Activated T-helper 1 cell treated with anti-CD3 and anti-CD28 coated beads, Interleukin-12 subunit alpha, Interleukin-12 subunit beta, Interleukin-2, Interleukin-4 antibody, amounts not matched to agents 30 ng/mL and 10 ng/mL and 1 ng/mL, durations not matched to agents 14 hours and 24 hours and 36 hours (primary cell): ENCODE measurements around the gene SPOCK3. TPM values are rescaled to one million over a fixed set of nuclear protein-coding genes. Genes with fewer than 3 reads are reported as not detected.
"Not testable (repeated sequence)": the region's sequence is repeated elsewhere in the genome, so short reads cannot be mapped to it uniquely, and the experiment has no call there.

Experiments used
- DNase-seq: peaks from one replicate; pipeline ENCODE4 v3.0.0; 2021; ENCODE audit warnings: low spot score
- H3K27ac Mint-ChIP-seq: one replicate; pipeline ENCODE4 v1.8.0; 2021; ENCODE audit warnings: mild to moderate bottlenecking, mixed read lengths
- H3K27me3 Mint-ChIP-seq: one replicate; pipeline ENCODE4 v1.8.0; 2022; ENCODE audit warnings: mild to moderate bottlenecking, moderate library complexity, mixed read lengths; ENCODE audit not compliant: insufficient read depth
- H3K36me3 Mint-ChIP-seq: one replicate; pipeline ENCODE4 v1.8.0; 2021; ENCODE audit warnings: low read depth, mixed read lengths
- H3K4me1 Mint-ChIP-seq: one replicate; pipeline ENCODE4 v1.8.0; 2021; ENCODE audit warnings: low read depth, mixed read lengths
- H3K4me3 Mint-ChIP-seq: one replicate; pipeline ENCODE4 v1.8.0; 2021; ENCODE audit warnings: mild to moderate bottlenecking, moderate library complexity, mixed read lengths
- H3K9me3 Mint-ChIP-seq: one replicate; pipeline ENCODE4 v1.8.0; 2021; ENCODE audit warnings: mixed read lengths
- intact Hi-C: fragments of 100-400 bp; cut with micrococcal nuclease; formaldehyde crosslinking; loops from one replicate; pipeline ENCODE4 v1.15.1; 2024
- total RNA-seq: library from RNA; stranded (reverse); gene quantifications from 2 replicates; pipeline ENCODE4 v1.2.3, GENCODE V29; 2022

SPOCK3 gene
- total RNA-seq, 1 donor from 2014 or later = not detected

DNA sequence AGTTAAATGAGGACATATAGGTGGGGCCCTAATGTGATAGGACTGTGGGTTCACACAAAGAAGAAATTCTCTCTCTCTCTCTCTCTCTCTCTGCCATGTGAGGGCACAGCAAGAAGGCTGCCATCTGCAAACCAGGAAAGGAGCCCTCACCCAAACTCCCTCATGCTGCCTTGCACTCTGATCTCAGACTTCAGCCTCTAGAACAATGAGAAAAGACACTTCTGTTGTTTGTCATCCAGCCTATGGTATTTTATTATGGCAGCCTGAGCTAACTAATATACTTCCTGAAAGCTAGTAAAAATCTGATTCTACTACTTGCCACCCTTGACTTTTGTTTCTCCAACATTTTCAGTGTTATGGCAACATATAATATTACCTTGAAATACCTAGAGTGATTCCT, 425.9 kb downstream of the SPOCK3 start:
- intact Hi-C loops = no loop called here
- Mint-ChIP-seq H3K36me3 (no peaks in the 10 kb centered on the region), H3K27ac (no peak overlapping the region), H3K4me3 (no peak overlapping the region), H3K27me3 (no peaks in the 10 kb centered on the region), H3K9me3 (no peaks in the 10 kb centered on the region), H3K4me1 (no peaks in the 10 kb centered on the region)
- no peak for DNase-seq

DNA sequence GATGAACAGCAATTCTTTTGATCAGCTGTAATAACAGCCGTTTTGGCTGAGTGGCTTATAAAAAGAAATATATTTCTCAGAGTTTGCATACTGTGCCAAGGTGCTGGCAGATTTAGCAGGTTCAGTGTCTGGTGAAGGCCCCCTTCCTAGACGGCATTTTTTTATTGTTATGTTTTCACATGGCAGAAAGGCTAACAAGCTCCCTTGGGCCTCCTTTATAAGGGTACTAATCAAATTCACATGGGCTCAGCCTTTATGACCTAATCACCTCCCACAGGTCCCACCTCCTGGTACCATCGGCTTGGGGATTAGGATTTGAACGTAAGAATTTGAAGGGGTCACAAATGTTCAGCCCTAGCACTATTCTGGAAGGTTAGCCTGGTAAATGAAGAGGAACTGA, 431.9 kb downstream of the SPOCK3 start:
- no peaks in the 10 kb centered on the region for H3K36me3 Mint-ChIP-seq
- no peak overlapping the region for H3K27ac Mint-ChIP-seq
- H3K4me3 Mint-ChIP-seq = no peak overlapping the region
- no peaks in the 10 kb centered on the region for H3K9me3 Mint-ChIP-seq
- H3K27me3 Mint-ChIP-seq = no peaks in the 10 kb centered on the region
- intact Hi-C loops = no loop called here
- no peak for DNase-seq
- H3K4me1 Mint-ChIP-seq = no peaks in the 10 kb centered on the region

DNA sequence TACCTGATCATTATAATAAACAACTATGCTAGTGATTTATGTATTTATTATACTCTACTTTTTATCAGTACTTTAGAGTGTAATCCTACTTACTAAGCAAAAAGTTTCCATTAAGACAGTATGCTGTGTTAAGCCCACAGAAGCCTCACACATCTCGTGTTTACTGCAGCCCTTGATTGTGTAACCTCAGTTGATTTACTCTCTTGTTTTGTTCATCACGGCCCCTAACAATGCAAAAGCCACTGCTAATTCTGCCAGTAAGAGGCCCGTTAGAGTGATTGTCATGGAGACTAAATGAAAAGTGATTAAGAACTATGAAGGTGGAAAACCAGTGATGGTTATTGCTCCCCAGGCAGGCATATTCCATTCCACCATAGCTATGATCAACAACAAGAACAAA, 436.2 kb downstream of the SPOCK3 start:
- H3K9me3 Mint-ChIP-seq = peaks cover 3% of the 10 kb centered on the region
- no peak overlapping the region for H3K27ac Mint-ChIP-seq
- DNase-seq = no peak
- H3K27me3 Mint-ChIP-seq = no peaks in the 10 kb centered on the region
- intact Hi-C loops = no loop called here
- H3K36me3 Mint-ChIP-seq = no peaks in the 10 kb centered on the region
- H3K4me3 Mint-ChIP-seq = no peak overlapping the region
- H3K4me1 Mint-ChIP-seq = no peaks in the 10 kb centered on the region

DNA sequence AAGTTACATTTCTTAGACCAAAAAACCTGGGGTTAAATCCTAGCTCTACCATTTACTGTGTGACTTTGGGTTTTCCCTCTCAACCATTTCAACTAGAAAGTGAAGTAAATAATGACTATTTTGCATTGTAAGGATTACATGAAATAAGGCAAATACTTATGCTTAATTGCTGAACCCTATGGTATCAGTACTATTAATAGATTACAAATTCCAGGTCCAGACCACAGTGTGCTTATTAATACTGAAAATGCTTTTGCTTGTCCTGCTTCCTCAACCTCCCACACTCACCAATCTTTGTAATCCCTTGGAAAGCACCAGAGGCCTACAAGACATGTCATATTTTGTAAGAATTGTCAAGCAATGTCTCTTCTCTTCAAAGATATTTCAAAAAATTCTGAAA, 456.5 kb downstream of the SPOCK3 start:
- DNase-seq = no peak
- no peaks in the 10 kb centered on the region for H3K4me1 Mint-ChIP-seq
- H3K9me3 Mint-ChIP-seq = no peaks in the 10 kb centered on the region
- H3K27me3 Mint-ChIP-seq = no peaks in the 10 kb centered on the region
- intact Hi-C loops = no loop called here
- H3K27ac Mint-ChIP-seq = no peak overlapping the region
- no peak overlapping the region for H3K4me3 Mint-ChIP-seq
- no peaks in the 10 kb centered on the region for H3K36me3 Mint-ChIP-seq

DNA sequence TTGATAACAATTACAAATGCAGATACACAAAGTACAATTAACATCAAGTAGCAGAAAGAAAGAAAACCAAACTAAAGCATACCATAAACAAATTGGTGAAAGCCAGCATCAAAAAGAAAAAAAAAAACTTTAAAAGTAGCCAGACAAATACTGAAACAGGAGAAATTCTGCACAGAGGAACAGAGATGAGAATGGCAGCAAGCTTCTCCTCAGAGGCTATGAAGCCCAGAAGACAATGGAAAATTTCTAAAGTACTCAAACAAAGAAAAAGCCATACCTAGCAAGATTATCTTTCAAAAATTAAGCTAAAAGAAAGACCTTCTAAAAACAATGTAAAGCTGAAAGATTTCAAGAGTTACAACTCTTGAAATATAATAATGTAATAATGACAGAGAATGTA, 471.3 kb downstream of the SPOCK3 start:
- peaks cover 4% of the 10 kb centered on the region for H3K9me3 Mint-ChIP-seq
- no peaks in the 10 kb centered on the region for H3K4me1 Mint-ChIP-seq
- intact Hi-C loops = no loop called here
- no peak overlapping the region for H3K27ac Mint-ChIP-seq
- DNase-seq = no peak
- no peaks in the 10 kb centered on the region for H3K36me3 Mint-ChIP-seq
- H3K27me3 Mint-ChIP-seq = no peaks in the 10 kb centered on the region
- no peak overlapping the region for H3K4me3 Mint-ChIP-seq

DNA sequence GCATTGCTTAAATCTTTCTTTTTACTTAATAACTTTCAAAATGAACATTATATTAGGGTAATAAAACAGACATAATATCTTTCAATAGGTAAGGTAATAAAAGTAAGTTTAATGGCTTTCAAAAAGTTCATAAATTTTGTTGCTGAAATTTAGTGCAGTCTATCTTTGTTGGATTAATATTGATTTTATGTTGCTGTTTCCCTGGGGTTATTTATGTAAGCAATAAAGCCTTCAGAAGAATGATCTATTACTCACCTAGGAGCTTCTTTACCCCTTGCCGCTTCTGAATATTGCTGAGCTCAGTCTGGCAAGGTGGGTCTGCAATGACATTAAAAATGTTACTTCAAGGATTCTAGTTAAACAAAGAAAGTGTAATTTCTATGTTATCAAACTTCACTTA, 492.6 kb downstream of the SPOCK3 start:
- Mint-ChIP-seq H3K4me1 (no peaks in the 10 kb centered on the region), H3K27me3 (no peaks in the 10 kb centered on the region), H3K27ac (no peak overlapping the region), H3K4me3 (no peak overlapping the region), H3K9me3 (peaks cover 3% of the 10 kb centered on the region), H3K36me3 (no peaks in the 10 kb centered on the region)
- intact Hi-C loops = no loop called here
- DNase-seq = no peak

DNA sequence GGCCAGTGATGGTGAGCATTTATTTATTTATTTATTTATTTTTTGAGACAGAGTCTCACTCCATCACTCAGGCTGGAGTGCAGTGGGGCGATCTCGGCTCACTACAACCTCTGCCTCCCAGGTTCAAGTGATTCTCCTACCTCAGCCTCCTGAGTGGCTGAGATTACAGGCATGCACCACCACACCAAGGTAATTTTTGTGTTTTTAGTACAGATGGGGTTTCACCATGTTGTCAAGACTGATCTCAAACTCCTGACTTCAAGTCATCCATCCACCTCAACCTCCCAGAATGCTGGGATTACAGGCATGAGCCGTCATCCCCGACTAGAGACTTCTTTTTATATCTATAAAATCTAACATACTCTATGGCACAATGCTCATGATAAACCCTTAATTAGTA, 495.1 kb downstream of the SPOCK3 start:
- intact Hi-C loops, H3K9me3 Mint-ChIP-seq, H3K27me3 Mint-ChIP-seq, H3K4me1 Mint-ChIP-seq, H3K4me3 Mint-ChIP-seq, H3K27ac Mint-ChIP-seq, DNase-seq, H3K36me3 Mint-ChIP-seq: not testable (repeated sequence)

DNA sequence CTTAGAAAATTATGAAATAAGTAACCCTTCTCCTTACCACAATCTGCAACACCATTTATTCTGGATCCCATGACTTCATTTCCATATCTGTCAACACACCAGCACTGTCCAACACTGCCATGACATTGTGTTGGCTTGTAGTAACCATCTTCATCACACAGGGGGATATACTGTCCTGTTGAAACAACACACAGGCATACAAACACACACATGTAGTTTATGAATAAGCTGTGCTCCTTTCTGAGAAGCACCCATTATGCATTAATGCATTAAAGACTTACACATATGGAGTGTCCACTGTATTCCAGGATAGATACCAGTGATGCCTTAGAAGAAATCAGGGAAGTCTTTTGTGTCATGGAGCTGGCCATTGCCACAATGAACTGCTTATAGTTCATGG, 496.9 kb downstream of the SPOCK3 start:
- intact Hi-C loops = no loop called here
- Mint-ChIP-seq H3K9me3 (no peaks in the 10 kb centered on the region), H3K4me1 (no peaks in the 10 kb centered on the region), H3K27me3 (no peaks in the 10 kb centered on the region), H3K36me3 (no peaks in the 10 kb centered on the region), H3K4me3 (no peak overlapping the region), H3K27ac (no peak overlapping the region)
- no peak for DNase-seq

DNA sequence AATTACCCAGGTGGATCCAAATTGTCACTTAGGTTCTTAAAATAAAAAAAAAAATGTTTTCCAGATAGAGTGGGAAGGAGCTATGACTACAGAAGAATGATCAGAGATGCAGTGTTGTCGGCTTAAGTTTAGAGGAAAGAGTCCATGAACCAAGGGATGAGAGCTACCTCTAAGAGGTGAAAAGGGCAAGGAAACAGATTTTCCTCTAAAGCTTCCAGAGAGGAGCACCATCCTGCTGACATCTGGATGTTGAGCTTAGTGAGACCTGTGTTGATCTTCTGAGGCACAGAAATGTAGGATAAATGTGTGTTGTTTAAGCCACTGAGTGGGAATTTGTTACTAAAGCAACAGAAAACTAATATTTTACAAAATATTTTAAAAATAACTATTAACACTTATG, 498.7 kb downstream of the SPOCK3 start:
- Mint-ChIP-seq H3K27ac (no peak overlapping the region), H3K4me3 (no peak overlapping the region), H3K27me3 (no peaks in the 10 kb centered on the region), H3K4me1 (no peaks in the 10 kb centered on the region), H3K9me3 (no peaks in the 10 kb centered on the region), H3K36me3 (no peaks in the 10 kb centered on the region)
- no peak for DNase-seq
- intact Hi-C loops = no loop called here

DNA sequence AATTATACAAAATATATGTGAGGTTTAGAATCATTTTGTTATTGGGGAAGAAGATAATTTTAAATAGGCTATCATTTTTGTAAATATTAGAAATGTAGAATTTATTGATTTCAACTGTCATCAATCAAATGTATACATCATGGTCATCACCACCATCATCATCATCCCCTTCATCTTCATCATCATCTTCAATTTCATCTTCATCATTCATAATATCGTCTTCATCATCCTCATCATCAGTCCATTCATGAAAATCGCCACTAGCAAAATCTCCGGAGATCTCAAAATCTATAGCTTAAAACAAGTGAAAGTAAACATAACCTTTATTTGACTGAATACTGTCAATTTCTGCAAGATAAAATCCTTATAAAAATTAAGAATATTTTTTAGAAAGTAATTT, 499.5 kb downstream of the SPOCK3 start:
- Mint-ChIP-seq H3K27me3 (no peaks in the 10 kb centered on the region), H3K27ac (no peak overlapping the region), H3K36me3 (no peaks in the 10 kb centered on the region), H3K9me3 (no peaks in the 10 kb centered on the region), H3K4me3 (no peak overlapping the region), H3K4me1 (no peaks in the 10 kb centered on the region)
- DNase-seq = no peak
- intact Hi-C loops = no loop called here

DNA sequence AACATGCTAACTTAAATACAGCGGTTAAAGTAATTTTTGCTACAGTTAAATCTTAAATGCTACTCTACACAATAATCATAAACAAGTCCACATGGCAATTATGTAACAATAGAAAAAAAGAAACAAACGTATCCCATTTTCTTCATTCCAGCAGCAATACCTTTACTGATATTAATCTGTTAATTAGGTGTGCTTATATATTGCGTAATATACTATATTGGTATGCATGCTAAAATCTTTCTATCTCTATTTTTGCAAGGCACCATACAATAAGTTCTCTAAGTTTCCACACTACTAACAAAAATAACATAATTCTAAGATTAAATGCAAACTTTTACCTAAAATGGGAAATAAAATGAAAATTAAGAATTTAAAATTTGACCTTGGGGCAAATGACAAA, 500.6 kb downstream of the SPOCK3 start:
- no peaks in the 10 kb centered on the region for H3K27me3 Mint-ChIP-seq
- intact Hi-C loops = no loop called here
- no peaks in the 10 kb centered on the region for H3K36me3 Mint-ChIP-seq
- DNase-seq = no peak
- H3K4me3 Mint-ChIP-seq = no peak overlapping the region
- H3K4me1 Mint-ChIP-seq = no peaks in the 10 kb centered on the region
- no peak overlapping the region for H3K27ac Mint-ChIP-seq
- H3K9me3 Mint-ChIP-seq = no peaks in the 10 kb centered on the region

DNA sequence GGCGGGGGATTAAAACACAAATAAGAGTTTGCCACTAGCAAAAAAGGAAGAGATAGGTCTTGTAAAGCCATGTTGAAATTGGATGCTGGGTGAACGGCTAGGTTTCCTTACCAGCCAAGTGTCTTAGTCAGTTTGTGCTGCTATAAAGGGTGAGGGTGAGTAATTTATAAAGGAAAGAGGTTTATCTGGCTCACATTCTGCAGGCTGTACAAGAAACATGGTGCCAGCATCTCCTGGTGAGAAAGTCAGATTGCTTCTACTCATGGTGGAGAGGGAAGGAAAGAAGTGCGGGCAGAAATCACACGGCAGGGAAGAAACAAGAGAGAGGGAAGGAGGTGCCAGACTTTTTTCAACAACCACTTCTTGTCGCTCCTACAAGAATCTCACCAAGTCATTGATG, 507.5 kb downstream of the SPOCK3 start:
- Mint-ChIP-seq H3K4me1 (no peaks in the 10 kb centered on the region), H3K27ac (no peak overlapping the region), H3K9me3 (peaks cover 6% of the 10 kb centered on the region), H3K36me3 (no peaks in the 10 kb centered on the region), H3K4me3 (no peak overlapping the region), H3K27me3 (no peaks in the 10 kb centered on the region)
- intact Hi-C loops = no loop called here
- no peak for DNase-seq

DNA sequence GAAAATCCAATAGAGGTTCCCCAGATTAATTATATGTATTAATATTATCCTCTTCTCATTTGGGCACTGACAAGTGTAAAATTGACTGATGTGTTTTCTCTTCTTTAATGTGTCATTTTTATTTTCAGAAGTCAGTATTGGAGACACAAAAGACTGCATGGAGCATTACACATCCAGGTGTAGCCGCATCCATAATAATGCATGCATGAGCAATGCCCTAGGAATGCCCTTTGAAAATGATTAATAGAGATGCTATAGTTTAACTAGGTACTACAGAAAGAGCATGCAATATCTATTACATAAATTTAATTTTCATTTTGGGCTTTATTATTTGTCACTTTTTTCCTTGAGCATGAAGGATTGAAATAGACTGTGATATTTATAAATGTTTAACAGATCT, 509.9 kb downstream of the SPOCK3 start:
- H3K27me3 Mint-ChIP-seq = no peaks in the 10 kb centered on the region
- H3K9me3 Mint-ChIP-seq = peaks cover 18% of the 10 kb centered on the region
- H3K27ac Mint-ChIP-seq = no peak overlapping the region
- intact Hi-C loops = no loop called here
- H3K4me3 Mint-ChIP-seq = no peak overlapping the region
- no peak for DNase-seq
- H3K4me1 Mint-ChIP-seq = no peaks in the 10 kb centered on the region
- H3K36me3 Mint-ChIP-seq = no peaks in the 10 kb centered on the region

DNA sequence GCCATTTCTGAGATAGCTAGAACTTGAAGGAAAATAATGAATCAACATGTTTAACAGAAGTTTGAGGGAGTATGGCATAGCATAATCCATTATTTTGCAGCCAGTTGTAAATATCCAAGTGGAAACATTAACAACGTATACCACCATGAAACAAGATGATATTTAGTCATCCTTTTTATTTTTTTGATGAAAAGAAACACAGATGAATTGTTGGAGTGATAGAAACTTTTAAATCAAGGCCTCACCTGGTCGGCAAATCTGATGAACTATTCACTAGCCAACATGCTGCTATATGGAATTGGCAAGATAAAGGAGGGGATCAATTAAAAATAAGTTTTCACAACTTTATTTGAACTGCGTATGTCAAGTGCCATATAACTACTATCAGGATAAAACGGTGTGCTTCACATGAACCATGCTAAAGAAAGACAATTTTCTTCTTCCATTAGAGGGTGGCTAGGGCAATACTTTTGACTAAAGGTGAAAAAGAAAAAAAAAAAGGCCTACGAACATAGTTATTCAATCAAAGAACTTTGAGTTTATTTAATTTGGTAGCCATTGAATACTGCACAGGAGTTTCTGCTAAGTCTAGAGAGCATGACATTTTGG, 510.7 kb downstream of the SPOCK3 start:
- Mint-ChIP-seq H3K36me3 (no peaks in the 10 kb centered on the region), H3K4me3 (no peak overlapping the region), H3K27me3 (no peaks in the 10 kb centered on the region), H3K27ac (no peak overlapping the region), H3K9me3 (peaks cover 20% of the 10 kb centered on the region), H3K4me1 (no peaks in the 10 kb centered on the region)
- no peak for DNase-seq
- intact Hi-C loops = no loop called here
